Chondrocyte (in vitro differentiated cells): ENCODE data around the gene TDRD7. TPM values are rescaled to one million over a fixed set of nuclear protein-coding genes. Genes with fewer than 3 reads are reported as not detected.

Experiments used
- DNase-seq: peaks from one replicate; pipeline ENCODE4 v3.0.0; 2021; ENCODE audit warnings: mixed read lengths, low spot score
- H3K27ac Mint-ChIP-seq: one replicate; pipeline ENCODE4 v1.8.0; 2021; ENCODE audit warnings: mild to moderate bottlenecking, moderate library complexity, mixed read lengths; ENCODE audit not compliant: unreplicated experiment
- H3K27me3 Mint-ChIP-seq: 2 replicates; pipeline ENCODE4 v1.8.0; 2021; ENCODE audit warnings: low read depth, mixed read lengths
- H3K36me3 Mint-ChIP-seq: 2 replicates; pipeline ENCODE4 v1.8.0; 2021; ENCODE audit warnings: low read depth, mixed read lengths
- H3K4me1 Mint-ChIP-seq: 2 replicates; pipeline ENCODE4 v1.8.0; 2021; ENCODE audit warnings: low read depth, mild to moderate bottlenecking, mixed read lengths
- H3K4me3 Mint-ChIP-seq: one replicate; pipeline ENCODE4 v1.8.0; 2021; ENCODE audit warnings: mild to moderate bottlenecking, moderate library complexity, mixed read lengths; ENCODE audit not compliant: unreplicated experiment
- H3K9me3 Mint-ChIP-seq: 2 replicates; pipeline ENCODE4 v1.8.0; 2021; ENCODE audit warnings: low read depth, mixed read lengths
- CTCF ChIP-seq: fragments of 200-600 bp; sonication (generic); IDR thresholded peaks from 2 replicates; pipeline ENCODE4 v1.5.0; 2021; ENCODE audit warnings: antibody characterized with exemption, mild to moderate bottlenecking, moderate library complexity
- total RNA-seq: library from RNA; stranded (reverse); gene quantifications from 3 replicates; pipeline ENCODE4 v1.2.1, GENCODE V29; 2021

TDRD7 gene
- total RNA-seq, 1 donor from 2014 or later, result 9.7 TPM

- Mint-ChIP-seq H3K27ac (no peak overlapping the region), H3K27me3 (no peaks in the 10 kb centered on the region), H3K4me3 (no peak overlapping the region), H3K36me3 (peaks cover 20% of the 10 kb centered on the region), H3K4me1 (no peaks in the 10 kb centered on the region), H3K9me3 (no peaks in the 10 kb centered on the region)
- no peak for TF ChIP-seq CTCF
- no peak for DNase-seq
These were observed 63.2 kb downstream of the TDRD7 start for GRCh38 chr9:97475059-97475458.

GRCh38 chr9:97478301-97478981 lies 66.5 kb downstream of the TDRD7 start:
- Mint-ChIP-seq H3K9me3 (peaks cover 6% of the 10 kb centered on the region), H3K27me3 (no peaks in the 10 kb centered on the region), H3K27ac (no peak overlapping the region), H3K4me3 (no peak overlapping the region), H3K36me3 (peaks cover 24% of the 10 kb centered on the region), H3K4me1 (no peaks in the 10 kb centered on the region)
- no peak for TF ChIP-seq CTCF
- no peak for DNase-seq

GRCh38 chr9:97479496-97480159 lies 67.7 kb downstream of the TDRD7 start:
- Mint-ChIP-seq H3K4me3 (no peak overlapping the region), H3K4me1 (no peaks in the 10 kb centered on the region), H3K36me3 (peaks cover 24% of the 10 kb centered on the region), H3K27me3 (no peaks in the 10 kb centered on the region), H3K9me3 (peaks cover 6% of the 10 kb centered on the region), H3K27ac (no peak overlapping the region)
- TF ChIP-seq CTCF, result no peak
- no peak for DNase-seq

- H3K4me1 Mint-ChIP-seq, result no peaks in the 10 kb centered on the region
- TF ChIP-seq CTCF, result no peak
- H3K4me3 Mint-ChIP-seq, result no peak overlapping the region
- H3K27ac Mint-ChIP-seq, result no peak overlapping the region
- H3K27me3 Mint-ChIP-seq, result no peaks in the 10 kb centered on the region
- peaks cover 20% of the 10 kb centered on the region for H3K36me3 Mint-ChIP-seq
- no peak for DNase-seq
- H3K9me3 Mint-ChIP-seq, result peaks cover 6% of the 10 kb centered on the region
These were observed 68.3 kb downstream of the TDRD7 start for GRCh38 chr9:97480174-97480573.

GRCh38 chr9:97480749-97481148 lies 68.9 kb downstream of the TDRD7 start:
- no peak for TF ChIP-seq CTCF
- H3K27ac Mint-ChIP-seq, result no peak overlapping the region
- H3K4me1 Mint-ChIP-seq, result no peaks in the 10 kb centered on the region
- DNase-seq, result no peak
- H3K9me3 Mint-ChIP-seq, result peaks cover 6% of the 10 kb centered on the region
- no peak overlapping the region for H3K4me3 Mint-ChIP-seq
- H3K36me3 Mint-ChIP-seq, result peaks cover 20% of the 10 kb centered on the region
- H3K27me3 Mint-ChIP-seq, result no peaks in the 10 kb centered on the region
